IPS-15b (cell line): ENCODE results near the gene LACTBL1.

Source experiments
- H3K27me3 ChIP-seq: one replicate; pipeline ENCODE4 v1.6.1; 2013; ENCODE audit warnings: low read length; ENCODE audit not compliant: control insufficient read depth, insufficient read depth
- H3K36me3 ChIP-seq: one replicate; pipeline ENCODE4 v1.6.1; 2013; ENCODE audit warnings: low read length; ENCODE audit not compliant: control insufficient read depth, insufficient read depth
- H3K4me1 ChIP-seq: one replicate; pipeline ENCODE4 v1.6.1; 2013; ENCODE audit warnings: mild to moderate bottlenecking, low read length; ENCODE audit not compliant: control insufficient read depth, insufficient read depth
- H3K4me3 ChIP-seq: one replicate; pipeline ENCODE4 v1.5.1; 2013; ENCODE audit warnings: low read depth, low read length
- H3K9ac ChIP-seq: one replicate; pipeline ENCODE4 v1.6.1; 2013; ENCODE audit warnings: low read depth, mild to moderate bottlenecking, low read length
- H3K9me3 ChIP-seq: one replicate; pipeline ENCODE4 v1.6.1; 2013; ENCODE audit warnings: mild to moderate bottlenecking, low read length; ENCODE audit not compliant: control insufficient read depth, insufficient read depth

LACTBL1 gene

DNA sequence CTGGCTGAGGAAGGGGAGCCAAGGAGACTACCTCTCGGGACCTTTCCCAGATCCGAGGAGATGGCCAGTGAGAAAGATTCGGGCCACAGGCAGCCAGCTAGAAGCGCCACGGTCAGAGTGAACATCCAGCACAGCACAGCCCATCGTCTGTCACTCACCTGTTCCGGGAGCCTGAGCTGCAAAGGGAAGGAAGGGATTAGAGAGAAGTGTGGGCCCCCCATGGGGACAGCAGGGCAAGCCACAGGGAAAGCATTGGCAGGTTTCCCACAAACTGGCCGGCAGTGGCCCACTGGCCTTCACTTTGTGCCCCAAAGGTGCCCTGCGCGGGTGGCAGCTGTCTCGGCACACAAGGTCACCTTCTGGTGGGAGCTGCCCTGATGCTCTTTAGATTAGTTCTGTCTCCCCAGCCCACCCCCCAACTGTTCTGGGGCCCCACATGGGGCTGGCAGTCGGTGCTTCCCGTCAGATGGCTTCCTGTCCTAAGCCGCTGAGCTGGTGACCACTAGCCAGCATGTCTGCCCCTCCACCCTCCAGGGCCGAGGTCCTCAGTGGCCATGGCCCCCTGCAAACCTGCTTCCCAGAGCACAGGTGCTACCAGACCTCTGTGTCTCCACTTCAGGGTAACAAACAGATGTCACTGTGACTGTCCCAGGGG is 56.7 kb downstream of the LACTBL1 start:
- H3K4me1 ChIP-seq: no peaks in the 10 kb centered on the region
- H3K27me3 ChIP-seq: no peaks in the 10 kb centered on the region
- no peak overlapping the region for H3K9ac ChIP-seq
- no peaks in the 10 kb centered on the region for H3K36me3 ChIP-seq
- no peak overlapping the region for H3K4me3 ChIP-seq
- no peaks in the 10 kb centered on the region for H3K9me3 ChIP-seq

DNA sequence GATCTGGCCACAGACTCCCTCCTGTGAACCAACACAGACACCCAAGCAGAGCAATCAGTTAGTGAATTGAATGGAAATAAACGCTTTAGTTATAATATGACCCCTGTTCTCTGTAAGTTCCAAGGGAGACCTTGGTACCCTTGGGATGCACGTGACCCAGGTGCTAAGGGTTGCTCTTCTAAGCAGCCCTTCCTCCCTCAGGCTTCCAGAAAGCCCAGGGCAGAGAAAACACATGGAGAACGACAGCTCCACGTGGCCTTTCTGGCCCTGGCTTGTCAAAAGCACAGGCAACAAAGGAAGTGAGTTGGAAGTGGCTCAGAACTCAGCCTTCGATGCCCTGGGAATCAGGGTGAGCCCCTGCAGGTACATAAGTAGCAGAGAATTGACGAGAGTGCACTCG is 57.4 kb downstream of the LACTBL1 start:
- H3K36me3 ChIP-seq: no peaks in the 10 kb centered on the region
- no peaks in the 10 kb centered on the region for H3K27me3 ChIP-seq
- H3K9ac ChIP-seq: no peak overlapping the region
- H3K4me3 ChIP-seq: no peak overlapping the region
- no peaks in the 10 kb centered on the region for H3K9me3 ChIP-seq
- no peaks in the 10 kb centered on the region for H3K4me1 ChIP-seq

DNA sequence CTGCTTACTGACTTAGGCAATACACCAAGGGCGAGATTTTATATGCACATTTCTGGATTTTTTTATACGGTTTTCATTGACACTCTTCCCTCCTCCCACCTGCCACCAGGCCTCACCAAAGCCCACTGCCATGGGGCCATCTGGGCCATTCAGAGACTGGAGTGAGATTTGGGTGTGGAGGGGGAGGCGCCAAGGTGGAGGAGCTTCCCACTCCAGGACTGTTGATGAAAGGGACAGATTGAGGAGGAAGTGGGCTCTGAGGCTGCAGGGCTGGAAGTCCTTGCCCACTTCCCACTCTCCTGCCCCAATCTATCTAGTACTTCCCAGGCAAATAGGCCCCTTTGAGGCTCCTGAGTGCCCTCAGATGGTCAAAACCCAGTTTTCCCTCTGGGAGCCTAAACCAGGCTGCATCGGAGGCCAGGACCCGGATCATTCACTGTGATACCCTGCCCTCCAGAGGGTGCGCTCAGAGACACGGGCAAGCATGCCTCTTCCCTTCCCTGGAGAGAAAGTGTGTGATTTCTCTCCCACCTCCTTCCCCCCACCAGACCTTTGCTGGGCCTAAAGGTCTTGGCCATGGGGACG is 57.9 kb downstream of the LACTBL1 start:
- Histone ChIP-seq H3K9ac (no peak overlapping the region), H3K27me3 (no peaks in the 10 kb centered on the region), H3K9me3 (no peaks in the 10 kb centered on the region), H3K36me3 (no peaks in the 10 kb centered on the region), H3K4me1 (no peaks in the 10 kb centered on the region), H3K4me3 (no peak overlapping the region)

- H3K27me3 ChIP-seq: no peaks in the 10 kb centered on the region
- H3K4me3 ChIP-seq: no peak overlapping the region
- H3K9ac ChIP-seq: no peak overlapping the region
- no peaks in the 10 kb centered on the region for H3K4me1 ChIP-seq
- no peaks in the 10 kb centered on the region for H3K9me3 ChIP-seq
- no peaks in the 10 kb centered on the region for H3K36me3 ChIP-seq
These were observed 58.5 kb downstream of the LACTBL1 start for GRCh38 chr1:22914156-22914555.

- Histone ChIP-seq H3K4me3 (no peak overlapping the region), H3K9me3 (no peaks in the 10 kb centered on the region), H3K4me1 (no peaks in the 10 kb centered on the region), H3K36me3 (no peaks in the 10 kb centered on the region), H3K27me3 (no peaks in the 10 kb centered on the region), H3K9ac (no peak overlapping the region)
These were observed 59.1 kb downstream of the LACTBL1 start for GRCh38 chr1:22913421-22914141.

DNA sequence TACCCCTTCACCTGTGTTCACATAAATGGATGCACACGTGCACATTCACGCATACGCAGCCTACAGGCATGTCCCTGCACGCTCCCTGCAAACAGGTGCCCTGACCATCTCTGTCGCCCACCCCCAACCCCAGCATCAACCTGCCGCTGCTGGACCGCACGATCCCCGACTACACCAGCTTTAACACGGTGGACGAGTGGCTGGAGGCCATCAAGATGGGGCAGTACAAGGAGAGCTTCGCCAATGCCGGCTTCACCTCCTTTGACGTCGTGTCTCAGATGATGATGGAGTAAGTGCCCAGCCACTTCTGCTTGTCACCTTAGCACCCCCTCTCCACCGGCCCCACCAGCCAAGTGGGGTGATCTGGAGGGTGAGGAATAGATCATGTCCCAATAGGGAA is 60.4 kb downstream of the LACTBL1 start:
- H3K27me3 ChIP-seq: no peaks in the 10 kb centered on the region
- no peaks in the 10 kb centered on the region for H3K36me3 ChIP-seq
- H3K4me3 ChIP-seq: no peak overlapping the region
- no peak overlapping the region for H3K9ac ChIP-seq
- no peaks in the 10 kb centered on the region for H3K9me3 ChIP-seq
- no peaks in the 10 kb centered on the region for H3K4me1 ChIP-seq

GRCh38 chr1:22910986-22911651 is 61.5 kb downstream of the LACTBL1 start:
- Histone ChIP-seq H3K9ac (no peak overlapping the region), H3K4me3 (no peak overlapping the region), H3K27me3 (no peaks in the 10 kb centered on the region), H3K36me3 (no peaks in the 10 kb centered on the region), H3K4me1 (no peaks in the 10 kb centered on the region), H3K9me3 (no peaks in the 10 kb centered on the region)

GRCh38 chr1:22910286-22910685 is 62.4 kb downstream of the LACTBL1 start:
- no peaks in the 10 kb centered on the region for H3K27me3 ChIP-seq

GRCh38 chr1:22908880-22909426 is 63.7 kb downstream of the LACTBL1 start:
- no peaks in the 10 kb centered on the region for H3K4me1 ChIP-seq
- no peaks in the 10 kb centered on the region for H3K9me3 ChIP-seq
- H3K36me3 ChIP-seq: no peaks in the 10 kb centered on the region
- no peaks in the 10 kb centered on the region for H3K27me3 ChIP-seq
- no peak overlapping the region for H3K9ac ChIP-seq
- no peak overlapping the region for H3K4me3 ChIP-seq

More at GRCh38 chr1:22910286-22910685, 62.4 kb downstream of the LACTBL1 start:
- H3K36me3 ChIP-seq: no peaks in the 10 kb centered on the region
- H3K4me1 ChIP-seq: no peaks in the 10 kb centered on the region
- H3K9ac ChIP-seq: no peak overlapping the region
- no peak overlapping the region for H3K4me3 ChIP-seq
- no peaks in the 10 kb centered on the region for H3K9me3 ChIP-seq

DNA sequence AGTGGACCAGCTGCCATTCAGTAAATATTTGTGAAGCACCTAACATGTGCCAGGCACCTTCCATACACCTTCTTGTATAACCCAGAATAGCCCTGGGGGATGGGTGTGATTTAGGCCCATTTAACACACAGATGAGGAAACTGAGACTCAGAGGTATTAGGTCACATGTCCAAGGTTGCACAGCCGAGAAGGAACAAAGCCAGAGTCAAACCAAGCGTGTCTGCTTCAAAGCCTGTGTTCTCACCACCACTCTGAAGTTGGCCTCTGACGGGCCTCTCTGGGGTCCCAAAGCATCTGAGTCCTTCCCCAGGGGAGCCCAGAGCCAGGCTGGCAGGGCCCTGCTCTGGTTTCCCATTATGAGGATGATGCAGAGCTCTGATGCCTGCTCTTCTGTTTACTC is 65.1 kb downstream of the LACTBL1 start:
- Histone ChIP-seq H3K27me3 (no peaks in the 10 kb centered on the region), H3K9ac (no peak overlapping the region), H3K9me3 (no peaks in the 10 kb centered on the region), H3K36me3 (no peaks in the 10 kb centered on the region), H3K4me1 (no peaks in the 10 kb centered on the region), H3K4me3 (no peak overlapping the region)

DNA sequence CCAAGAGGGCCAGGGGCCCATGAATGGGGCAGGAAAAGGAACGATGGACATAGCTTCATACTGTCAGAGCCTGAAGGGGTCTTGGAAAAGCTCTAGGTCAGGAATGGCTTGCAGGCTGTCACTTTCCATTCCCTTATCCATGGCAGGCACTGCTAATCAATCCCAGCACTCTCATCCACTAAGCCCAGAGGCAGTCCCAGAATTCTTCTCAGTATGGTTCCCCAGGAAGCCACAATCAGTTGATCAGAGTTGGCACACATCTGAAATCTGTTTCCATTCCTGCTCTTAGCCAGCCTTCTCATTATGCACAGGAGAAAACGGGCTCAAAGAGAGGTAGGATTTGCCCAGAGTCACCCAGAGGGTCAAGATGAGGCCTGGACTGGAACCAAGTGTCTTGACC is 65.7 kb downstream of the LACTBL1 start:
- Histone ChIP-seq H3K4me3 (no peak overlapping the region), H3K9me3 (no peaks in the 10 kb centered on the region), H3K4me1 (no peaks in the 10 kb centered on the region), H3K36me3 (no peaks in the 10 kb centered on the region), H3K27me3 (no peaks in the 10 kb centered on the region), H3K9ac (no peak overlapping the region)
